ENCODE data around the gene PLCL2.
"Not testable (repeated sequence)": the region's sequence is repeated elsewhere in the genome, so short reads cannot be mapped to it uniquely, and the experiment has no call there.

PLCL2 gene

GRCh38 chr3:17070161-17070959 lies 185.6 kb downstream of the PLCL2 start:
- FAIRE-seq = no peak

DNA sequence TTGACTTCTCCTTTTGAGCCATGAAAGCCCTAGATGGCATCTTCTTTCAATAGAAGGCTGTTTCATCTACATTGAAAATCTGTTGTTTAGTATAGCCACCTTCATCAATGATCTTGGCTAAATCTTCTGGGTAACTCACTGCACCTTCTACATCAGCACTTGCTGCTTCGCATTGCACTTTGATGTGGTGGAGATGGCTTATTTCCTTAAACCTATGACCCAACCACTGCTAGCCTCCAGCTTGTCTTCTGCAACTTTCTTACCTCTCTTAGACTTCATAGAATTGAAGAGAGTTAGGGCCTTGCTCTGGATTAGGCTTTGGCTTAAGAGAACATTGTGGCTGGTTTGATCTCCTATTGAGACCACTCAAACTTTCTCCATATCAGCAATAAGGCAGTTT lies 189.8 kb downstream of the PLCL2 start:
- DNase-seq (ENCODE audit: low spot score) (no peak), FAIRE-seq (no peak)

More at GRCh38 chr3:17070161-17070959, 185.6 kb downstream of the PLCL2 start:
- no peak for DNase-seq (ENCODE audit: low spot score)

- no peak for FAIRE-seq
These were observed 190.6 kb downstream of the PLCL2 start for GRCh38 chr3:17075358-17075757.

GRCh38 chr3:17075907-17076306 lies 191.2 kb downstream of the PLCL2 start:
- no peak for DNase-seq (ENCODE audit: low spot score)
- no peak for FAIRE-seq

More at GRCh38 chr3:17075358-17075757, 190.6 kb downstream of the PLCL2 start:
- no peak for DNase-seq (ENCODE audit: low spot score)

GRCh38 chr3:17076940-17077605 lies 192.3 kb downstream of the PLCL2 start:
- no peak for DNase-seq (ENCODE audit: low spot score)
- FAIRE-seq = no peak

- no peak for DNase-seq (ENCODE audit: low spot score)
- no peak for FAIRE-seq
These were observed 192.9 kb downstream of the PLCL2 start for GRCh38 chr3:17077606-17078005.

- DNase-seq (ENCODE audit: low spot score) = no peak
These were observed 194.2 kb downstream of the PLCL2 start for GRCh38 chr3:17078926-17079465.

DNA sequence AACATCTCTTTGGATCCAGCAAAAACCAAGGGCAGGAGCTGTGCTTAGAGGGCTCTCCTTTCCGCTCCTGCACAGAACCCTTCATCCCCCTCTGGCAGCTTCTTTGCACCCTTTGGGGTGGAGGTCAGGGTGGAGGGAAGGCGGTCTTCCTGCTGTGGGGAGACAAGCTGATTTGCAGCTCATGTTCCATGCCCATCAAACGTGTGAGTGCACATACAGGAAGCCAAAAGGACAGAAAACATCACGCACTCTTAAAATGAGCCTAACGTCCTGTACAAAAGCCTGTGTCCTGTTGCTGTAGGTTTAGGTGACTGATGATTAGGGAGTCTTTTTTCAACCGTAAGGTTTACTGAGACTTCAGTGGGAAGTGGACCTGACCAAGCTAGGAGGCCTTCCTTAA lies 195.2 kb downstream of the PLCL2 start:
- no peak for FAIRE-seq
- DNase-seq (ENCODE audit: low spot score) = no peak

More at GRCh38 chr3:17078926-17079465, 194.2 kb downstream of the PLCL2 start:
- FAIRE-seq = no peak

DNA sequence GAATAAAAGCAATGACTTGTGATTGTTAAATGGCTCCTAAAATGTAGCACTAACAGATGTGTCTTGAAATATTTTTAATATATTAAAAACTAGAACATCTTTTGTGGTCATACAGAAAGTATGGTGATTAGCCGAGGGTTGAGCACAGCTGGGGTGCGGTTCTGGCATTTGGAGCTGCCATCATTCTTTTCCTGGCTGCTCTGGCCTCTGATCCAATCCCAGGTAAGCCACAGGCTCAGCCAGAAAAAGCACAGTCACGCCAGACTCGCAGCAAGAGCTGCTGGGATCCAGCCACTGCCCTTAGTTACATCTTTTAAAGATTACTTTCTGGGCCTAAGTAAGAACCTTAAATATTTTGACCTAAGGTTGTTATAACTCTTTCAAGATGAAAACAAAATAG lies 196.8 kb downstream of the PLCL2 start:
- FAIRE-seq = no peak

GRCh38 chr3:17087509-17087908 lies 202.8 kb downstream of the PLCL2 start:
- DNase-seq (ENCODE audit: low spot score) (no peak), FAIRE-seq (no peak)

More for the DNA sequence above, 196.8 kb downstream of the PLCL2 start:
- no peak for DNase-seq (ENCODE audit: low spot score)

- FAIRE-seq (no peak), DNase-seq (ENCODE audit: low spot score) (no peak)
These were observed 203.3 kb downstream of the PLCL2 start for GRCh38 chr3:17088017-17088416.

DNA sequence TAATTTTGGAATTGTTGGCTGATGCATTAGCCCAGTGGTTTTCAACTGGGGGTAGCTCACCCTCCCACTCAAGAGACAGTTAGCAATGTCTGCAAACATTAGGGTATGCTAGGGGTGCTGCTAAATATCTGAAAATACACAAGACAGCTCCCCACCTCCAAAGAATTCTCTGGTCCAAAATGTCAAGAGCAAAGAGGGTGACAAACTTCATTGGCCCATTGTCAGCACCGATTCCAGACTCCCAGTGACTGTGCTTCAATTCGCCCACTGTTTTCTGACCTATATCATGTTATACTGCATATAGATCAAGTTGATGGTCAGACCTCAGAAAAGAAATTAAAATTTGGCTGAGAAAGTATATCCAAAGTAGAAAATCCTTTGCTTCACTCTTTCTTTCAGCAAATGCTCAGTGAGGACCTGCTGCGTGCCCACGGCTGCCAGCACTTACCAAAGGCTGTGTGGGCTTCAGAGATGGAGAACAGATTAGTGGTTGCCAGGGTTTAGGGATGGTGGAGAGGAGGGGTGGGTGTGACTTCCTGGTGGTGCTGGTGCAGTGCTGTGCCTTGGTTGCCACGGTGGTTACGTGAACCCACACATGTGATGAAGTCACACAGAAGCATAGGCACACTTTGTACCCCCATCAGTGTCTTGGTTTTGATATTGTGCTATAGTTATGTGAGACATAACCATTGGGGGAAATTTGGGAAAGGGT lies 204.0 kb downstream of the PLCL2 start:
- DNase-seq (ENCODE audit: low spot score) (no peak), FAIRE-seq (peak; percentile 44)

DNA sequence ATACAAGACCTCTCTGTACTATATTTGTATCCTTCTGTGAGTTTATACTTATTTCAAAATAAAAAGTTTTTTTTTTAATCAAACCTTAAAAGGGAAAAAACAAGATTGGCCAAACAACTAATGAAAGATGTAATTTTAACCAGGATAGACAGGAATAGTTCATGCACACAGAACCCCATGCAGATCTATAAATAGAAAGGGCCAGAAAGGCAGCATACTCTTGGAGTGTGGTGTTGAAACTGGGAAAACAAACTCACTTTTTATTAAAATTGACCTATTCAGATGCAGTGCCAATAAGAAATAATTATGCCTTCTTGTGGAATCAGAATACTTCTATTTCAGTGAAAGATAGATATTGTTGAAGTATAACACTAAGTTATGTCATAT lies 204.6 kb downstream of the PLCL2 start:
- FAIRE-seq (no peak), DNase-seq (ENCODE audit: low spot score) (no peak)

GRCh38 chr3:17090280-17090983 lies 205.7 kb downstream of the PLCL2 start:
- FAIRE-seq (no peak), DNase-seq (ENCODE audit: low spot score) (no peak)

GRCh38 chr3:17091910-17092582 lies 207.3 kb downstream of the PLCL2 start:
- DNase-seq (ENCODE audit: low spot score) = no peak
- no peak for FAIRE-seq

GRCh38 chr3:17092583-17092933 lies 207.8 kb downstream of the PLCL2 start:
- DNase-seq (ENCODE audit: low spot score) = no peak
- no peak for FAIRE-seq

DNA sequence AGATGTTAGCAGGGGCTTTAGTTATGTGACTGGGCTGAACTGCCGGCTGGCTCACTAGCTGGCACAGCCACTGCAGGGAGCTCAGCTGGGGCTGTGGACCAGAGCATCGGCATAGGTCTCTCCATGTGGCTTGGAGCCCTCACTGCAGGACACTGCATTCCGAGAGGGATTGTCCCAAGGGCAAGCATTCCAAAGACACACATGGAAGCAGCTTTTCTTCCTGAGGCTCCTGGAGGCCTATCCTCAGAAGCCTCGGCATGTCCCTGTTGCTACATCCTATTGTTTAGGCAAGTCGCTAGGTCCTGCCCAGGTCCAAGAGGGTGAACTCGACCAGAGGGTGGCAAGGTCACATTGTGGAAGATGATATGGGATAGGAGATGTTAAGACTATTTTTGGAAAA lies 209.8 kb downstream of the PLCL2 start:
- no peak for FAIRE-seq

DNA sequence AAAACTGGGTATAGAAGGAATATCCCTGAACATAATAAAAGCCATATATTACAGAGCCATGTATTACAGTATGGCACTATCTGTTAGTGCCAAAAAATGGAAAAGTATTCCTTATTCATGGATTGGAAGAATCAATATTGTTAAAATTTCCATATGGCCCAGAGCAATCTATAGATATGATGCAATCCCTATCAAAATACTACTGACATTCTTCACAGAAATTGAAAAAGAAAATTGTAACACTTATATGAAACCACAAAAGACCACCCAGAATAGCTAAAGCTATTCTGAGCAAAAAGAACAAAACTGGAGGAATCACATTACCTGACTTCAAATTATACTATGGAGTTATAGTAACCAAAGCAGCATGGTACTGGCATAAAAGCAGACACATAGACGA lies 218.8 kb downstream of the PLCL2 start:
- FAIRE-seq (no peak), DNase-seq (ENCODE audit: low spot score) (no peak)

More for the DNA sequence above, 209.8 kb downstream of the PLCL2 start:
- DNase-seq (ENCODE audit: low spot score) = no peak

GRCh38 chr3:17106801-17107200 lies 222.0 kb downstream of the PLCL2 start:
- not testable (repeated sequence) for DNase-seq (ENCODE audit: low spot score); FAIRE-seq

DNA sequence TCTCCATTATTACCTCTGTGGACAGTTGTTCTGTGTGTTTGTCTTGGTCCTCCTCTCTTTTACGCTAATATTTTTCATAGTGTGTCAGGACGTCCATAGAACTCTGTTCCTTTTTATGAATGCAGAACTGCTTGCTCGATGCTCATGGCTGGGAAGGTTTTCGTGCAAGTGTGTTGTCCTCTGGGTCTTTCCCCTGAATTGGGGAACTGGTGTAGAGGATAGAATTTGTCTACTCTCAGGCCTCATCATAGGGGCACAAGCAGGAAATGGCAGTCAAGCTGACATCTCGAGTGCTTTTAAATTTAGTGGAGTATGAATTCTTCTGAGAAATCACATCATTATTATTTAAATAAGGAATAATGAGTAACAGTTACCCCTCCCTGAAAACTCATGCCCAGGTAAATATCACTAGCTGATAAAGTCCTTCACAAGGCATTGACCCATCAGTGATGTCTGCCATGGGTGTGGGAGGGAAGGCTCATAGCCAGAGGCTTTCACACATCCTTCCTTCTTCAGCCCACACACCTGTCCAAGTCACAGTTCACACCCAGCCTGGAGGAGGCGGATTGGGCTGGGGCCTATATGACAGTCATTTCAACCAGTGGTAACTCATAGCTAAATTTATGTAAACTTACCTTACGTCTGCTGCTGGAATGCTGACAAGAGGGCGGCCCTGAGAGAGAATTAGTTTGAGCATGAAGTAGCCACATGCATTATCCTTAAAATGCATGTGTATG lies 226.1 kb downstream of the PLCL2 start:
- FAIRE-seq = no peak

More for the DNA sequence above, 226.1 kb downstream of the PLCL2 start:
- no peak for DNase-seq (ENCODE audit: low spot score)
